DND-41 (cell line): ENCODE data around the gene TBX4.

Experiments
- ATAC-seq: fragments of 200-7000 bp; cut with Tn5 transposase; 3 replicates; pipeline ENCODE4 v1.9.1; 2021; ENCODE audit warnings: low read depth; ENCODE audit not compliant: insufficient read depth
- DNase-seq: peaks from one replicate; pipeline ENCODE4 v3.0.0-alpha.2; 2020
- H2AFZ ChIP-seq: 2 replicates; pipeline ENCODE4 v1.6.0; 2012; ENCODE audit warnings: low read depth, low read length
- H3K27ac ChIP-seq: 2 replicates; pipeline ENCODE4 v1.5.1; 2012; ENCODE audit warnings: low read length, inconsistent platforms
- H3K27me3 ChIP-seq: fragments of 200-600 bp; sonication (generic); 2 replicates; pipeline ENCODE4 v1.6.0; 2012; ENCODE audit warnings: low read length, mild to moderate bottlenecking, inconsistent platforms; ENCODE audit not compliant: insufficient read depth, poor library complexity
- H3K36me3 ChIP-seq: 2 replicates; pipeline ENCODE4 v1.5.1; 2012; ENCODE audit warnings: low read length, inconsistent platforms; ENCODE audit not compliant: insufficient read depth
- H3K4me1 ChIP-seq: 2 replicates; pipeline ENCODE4 v1.5.1; 2012; ENCODE audit warnings: mild to moderate bottlenecking, low read length; ENCODE audit not compliant: insufficient read depth
- H3K4me2 ChIP-seq: 2 replicates; pipeline ENCODE4 v1.6.0; 2012; ENCODE audit warnings: mild to moderate bottlenecking, moderate library complexity, low read length, inconsistent platforms; ENCODE audit not compliant: insufficient read depth
- H3K4me3 ChIP-seq, 2 experiments: fragments of 200-600 bp in 1 of 2; shearing (Covaris generic) in 1 of 2; 2 replicates each; pipeline ENCODE4 v1.5.1; 2012 to 2016; ENCODE audit warnings: inconsistent platforms in 2 of 2, low read length in 2 of 2, mild to moderate bottlenecking in 2 of 2, low read depth in 1 of 2, moderate library complexity in 1 of 2
- H3K79me2 ChIP-seq: 2 replicates; pipeline ENCODE4 v1.6.0; 2012; ENCODE audit warnings: low read length, inconsistent platforms; ENCODE audit not compliant: insufficient read depth
- H3K9ac ChIP-seq: 2 replicates; pipeline ENCODE4 v1.6.0; 2012; ENCODE audit warnings: low read depth, mild to moderate bottlenecking, inconsistent platforms, low read length, moderate library complexity
- H3K9me3 ChIP-seq: 2 replicates; pipeline ENCODE4 v1.5.1; 2012; ENCODE audit warnings: low read length, moderate library complexity, mild to moderate bottlenecking, inconsistent platforms; ENCODE audit not compliant: insufficient read depth, severe bottlenecking
- H4K20me1 ChIP-seq: 2 replicates; pipeline ENCODE4 v1.6.0; 2012; ENCODE audit warnings: low read length; ENCODE audit not compliant: insufficient read depth
- CTCF ChIP-seq: IDR thresholded peaks from 2 replicates; pipeline ENCODE4 v1.5.1; 2012; ENCODE audit warnings: borderline replicate concordance, low read length, moderate library complexity, mild to moderate bottlenecking; ENCODE audit not compliant: poor library complexity, severe bottlenecking; ENCODE audit errors: extremely low read depth
- EZH2 ChIP-seq: IDR thresholded peaks from 3 replicates; pipeline ENCODE4 v1.6.1; 2012; ENCODE audit warnings: borderline replicate concordance, low read depth, mild to moderate bottlenecking, moderate library complexity, low read length, inconsistent platforms; ENCODE audit not compliant: severe bottlenecking

The TBX4 gene

GRCh38 chr17:61418449-61418848, 33.8 kb upstream of the TBX4 start:
- H2AFZ ChIP-seq, result no peak overlapping the region
- H3K9me3 ChIP-seq, result no peaks in the 10 kb centered on the region
- H3K4me1 ChIP-seq, result peaks cover 9% of the 10 kb centered on the region
- ATAC-seq (no peak), DNase-seq (no peak)
- no peak overlapping the region for H3K4me3 ChIP-seq
- no peak overlapping the region for H3K4me2 ChIP-seq
- no peaks in the 10 kb centered on the region for H3K36me3 ChIP-seq
- no peak overlapping the region for H3K9ac ChIP-seq
- H3K79me2 ChIP-seq, result no peaks in the 10 kb centered on the region
- no peak for TF ChIP-seq CTCF
- no peak for TF ChIP-seq EZH2
- H3K27me3 ChIP-seq, result peaks cover 26% of the 10 kb centered on the region
- no peak overlapping the region for H3K27ac ChIP-seq
- H4K20me1 ChIP-seq, result peaks cover 12% of the 10 kb centered on the region

GRCh38 chr17:61419496-61420046, 32.7 kb upstream of the TBX4 start:
- Histone ChIP-seq H3K9me3 (no peaks in the 10 kb centered on the region), H3K4me1 (peaks cover 9% of the 10 kb centered on the region), H3K27me3 (peaks cover 28% of the 10 kb centered on the region), H3K79me2 (no peaks in the 10 kb centered on the region), H2AFZ (no peak overlapping the region), H3K36me3 (no peaks in the 10 kb centered on the region), H3K4me3 (no peak overlapping the region), H4K20me1 (peaks cover 12% of the 10 kb centered on the region), H3K27ac (no peak overlapping the region), H3K4me2 (no peak overlapping the region), H3K9ac (no peak overlapping the region)
- DNase-seq, result no peak
- TF ChIP-seq EZH2 (no peak), CTCF (no peak)
- no peak for ATAC-seq

- Histone ChIP-seq H3K4me2 (no peak overlapping the region), H3K36me3 (no peaks in the 10 kb centered on the region), H3K9ac (no peak overlapping the region), H3K27me3 (peaks cover 28% of the 10 kb centered on the region), H3K4me3 (no peak overlapping the region), H3K4me1 (peaks cover 9% of the 10 kb centered on the region), H3K9me3 (no peaks in the 10 kb centered on the region), H2AFZ (no peak overlapping the region), H3K27ac (no peak overlapping the region), H3K79me2 (no peaks in the 10 kb centered on the region), H4K20me1 (peaks cover 12% of the 10 kb centered on the region)
- TF ChIP-seq EZH2 (no peak), CTCF (no peak)
- peak; percentile 71 for DNase-seq
- peak; percentile 88 for ATAC-seq
These were observed 32.2 kb upstream of the TBX4 start for GRCh38 chr17:61420052-61420451.
